ENCODE results near the gene RNF220. TPM values are rescaled to one million over a fixed set of nuclear protein-coding genes. Genes with fewer than 3 reads are reported as not detected.

The RNF220 gene
- polyA plus RNA-seq, 4 donors, result 52.6 to 86.1 (median 74.9) TPM

DNA sequence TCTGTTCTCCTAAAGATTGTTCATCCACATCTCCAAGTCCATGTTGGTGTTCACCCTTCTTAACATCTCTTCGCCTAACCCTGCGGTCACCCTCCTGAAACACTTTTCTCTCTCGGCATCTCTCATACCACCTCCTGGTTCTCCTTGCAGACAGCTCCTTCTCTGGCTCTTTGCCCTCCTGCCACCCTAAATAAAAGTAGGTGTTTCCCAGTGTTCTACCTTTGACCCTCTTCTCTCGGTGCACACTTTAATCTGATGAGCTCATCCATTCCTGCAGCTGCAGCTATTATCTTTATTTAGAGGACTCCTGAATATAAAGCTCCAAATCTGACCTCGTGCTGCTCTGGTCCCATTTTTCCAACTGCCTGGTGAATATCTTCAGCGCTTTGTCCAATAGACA is 142.3 kb downstream of the RNF220 start:
- Histone ChIP-seq H3K4me3 (ENCODE audit: low read depth in 1 of 3, low read length in 3 of 3) (peak overlapping the region in 1 of 3 donors; percentile 12), H3K4me1 (ENCODE audit: control insufficient read depth in 3 of 3, insufficient read depth in 2 of 3, low read depth in 1 of 3, low read length in 2 of 3) (peaks cover 0 to 3% (median 2%) of the 10 kb centered on the region in 3 donors), H3K27me3 (ENCODE audit: control insufficient read depth in 3 of 3, insufficient read depth in 3 of 3, low read length in 3 of 3) (peaks cover 0 to 8% (median 6%) of the 10 kb centered on the region in 3 donors), H3K36me3 (ENCODE audit: control insufficient read depth in 3 of 3, insufficient read depth in 2 of 3, low read depth in 1 of 3, low read length in 3 of 3) (no peaks in the 10 kb centered on the region), H3K27ac (ENCODE audit: low read depth in 1 of 3, low read length in 2 of 3) (no peak overlapping the region), H3K9me3 (ENCODE audit: control insufficient read depth in 2 of 2, insufficient read depth in 1 of 2, low read depth in 1 of 2, low read length in 1 of 2) (no peaks in the 10 kb centered on the region)
- DNase-seq (peak in 1 of 2 donors; percentile 80), FAIRE-seq (no peak)
- 51 to 77% (median 53%) methylated on average over 6 of the region's 6 CpGs for WGBS, 3 donors

DNA sequence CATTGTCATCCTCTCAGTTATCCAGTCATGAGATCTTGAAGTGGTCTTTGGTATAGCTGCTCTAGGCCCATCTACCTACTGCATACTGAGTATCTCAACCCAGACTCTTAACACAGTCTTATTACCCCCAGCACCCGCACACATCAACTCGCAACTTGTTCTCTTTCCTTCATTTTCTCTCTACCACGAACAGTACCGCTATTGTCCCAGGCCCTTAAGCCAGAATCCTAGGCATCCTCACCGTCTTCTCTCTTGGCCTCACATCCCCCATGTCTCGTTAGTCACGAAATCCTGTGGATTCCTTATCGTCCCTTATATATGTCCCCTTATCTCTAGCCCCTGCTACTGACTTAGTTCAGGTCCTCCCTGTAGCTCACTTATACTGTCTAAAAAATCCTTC is 142.8 kb downstream of the RNF220 start:
- no peak overlapping the region for H3K27ac ChIP-seq (ENCODE audit: low read depth in 1 of 3, low read length in 2 of 3)
- WGBS, 3 donors, result 78 to 81% (median 80%) methylated on average over 8 of the region's 8 CpGs
- no peak overlapping the region for H3K4me3 ChIP-seq (ENCODE audit: low read depth in 1 of 3, low read length in 3 of 3)
- no peak for DNase-seq
- H3K27me3 ChIP-seq (ENCODE audit: control insufficient read depth in 3 of 3, insufficient read depth in 3 of 3, low read length in 3 of 3), result peaks cover 0 to 8% (median 6%) of the 10 kb centered on the region in 3 donors
- FAIRE-seq, result no peak
- no peaks in the 10 kb centered on the region for H3K9me3 ChIP-seq (ENCODE audit: control insufficient read depth in 2 of 2, insufficient read depth in 1 of 2, low read depth in 1 of 2, low read length in 1 of 2)
- no peaks in the 10 kb centered on the region for H3K36me3 ChIP-seq (ENCODE audit: control insufficient read depth in 3 of 3, insufficient read depth in 2 of 3, low read depth in 1 of 3, low read length in 3 of 3)
- H3K4me1 ChIP-seq (ENCODE audit: control insufficient read depth in 3 of 3, insufficient read depth in 2 of 3, low read depth in 1 of 3, low read length in 2 of 3), result peaks cover 0 to 3% (median 2%) of the 10 kb centered on the region in 3 donors

DNA sequence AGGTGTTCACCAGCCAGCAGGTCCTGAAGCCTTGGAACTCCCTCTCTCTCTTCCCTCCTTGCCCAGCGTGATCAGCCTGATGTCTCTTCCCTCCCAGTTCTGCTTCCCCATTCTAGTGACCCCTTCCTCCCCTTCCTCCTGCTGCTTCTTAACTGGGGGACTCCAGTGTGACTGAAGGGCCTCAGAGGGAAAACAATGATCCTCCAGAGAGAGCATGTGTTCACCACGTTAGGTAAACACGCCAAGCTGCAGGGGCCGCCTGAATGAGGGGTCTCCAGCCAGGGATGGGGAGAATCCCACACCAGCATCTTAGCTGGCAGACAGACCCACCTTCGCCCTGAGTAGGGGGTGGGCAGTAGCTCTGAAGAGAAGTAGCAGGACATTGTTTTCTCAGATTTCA is 144.5 kb downstream of the RNF220 start:
- H3K27me3 ChIP-seq (ENCODE audit: control insufficient read depth in 3 of 3, insufficient read depth in 3 of 3, low read length in 3 of 3), result peaks cover 0 to 5% (median 0%) of the 10 kb centered on the region in 3 donors
- no peak overlapping the region for H3K4me3 ChIP-seq (ENCODE audit: low read depth in 1 of 3, low read length in 3 of 3)
- 68 to 91% (median 81%) methylated on average over 5 of the region's 5 CpGs for WGBS, 3 donors
- FAIRE-seq (no peak), DNase-seq (no peak)
- H3K36me3 ChIP-seq (ENCODE audit: control insufficient read depth in 3 of 3, insufficient read depth in 2 of 3, low read depth in 1 of 3, low read length in 3 of 3), result no peaks in the 10 kb centered on the region
- peaks cover 0 to 3% (median 2%) of the 10 kb centered on the region in 3 donors for H3K4me1 ChIP-seq (ENCODE audit: control insufficient read depth in 3 of 3, insufficient read depth in 2 of 3, low read depth in 1 of 3, low read length in 2 of 3)
- H3K9me3 ChIP-seq (ENCODE audit: control insufficient read depth in 2 of 2, insufficient read depth in 1 of 2, low read depth in 1 of 2, low read length in 1 of 2), result no peaks in the 10 kb centered on the region
- no peak overlapping the region for H3K27ac ChIP-seq (ENCODE audit: low read depth in 1 of 3, low read length in 2 of 3)

DNA sequence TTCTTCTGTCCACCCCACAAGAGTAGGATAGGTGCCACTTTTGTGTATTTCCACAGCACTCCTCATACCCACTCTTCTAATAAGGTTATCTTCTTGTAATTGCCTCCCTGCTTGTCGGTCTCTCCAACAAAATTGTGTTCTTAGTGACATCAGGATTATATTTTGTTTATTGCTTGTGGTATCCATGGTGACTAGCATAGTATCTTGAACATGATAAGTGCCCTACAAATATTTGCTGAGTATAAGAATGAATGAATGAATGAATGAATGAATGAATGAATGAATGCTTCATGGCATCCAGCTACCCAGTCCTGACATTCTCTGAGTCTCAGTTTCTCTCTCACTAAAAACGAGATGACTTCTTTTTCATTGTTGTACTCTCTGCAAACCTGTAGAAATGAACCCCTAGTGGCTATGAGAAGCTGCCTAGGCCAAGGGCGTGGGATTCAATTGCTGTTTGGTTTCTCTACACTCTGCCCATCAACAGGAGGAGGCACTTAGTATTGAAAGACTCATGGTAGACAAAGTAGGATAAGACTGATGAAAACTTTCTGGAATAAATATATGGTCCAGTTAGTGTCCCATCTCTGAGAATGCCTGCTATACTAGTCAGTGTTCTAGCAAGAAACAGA is 148.2 kb downstream of the RNF220 start:
- Histone ChIP-seq H3K4me3 (ENCODE audit: low read depth in 1 of 3, low read length in 3 of 3) (no peak overlapping the region), H3K4me1 (ENCODE audit: control insufficient read depth in 3 of 3, insufficient read depth in 2 of 3, low read depth in 1 of 3, low read length in 2 of 3) (no peaks in the 10 kb centered on the region), H3K36me3 (ENCODE audit: control insufficient read depth in 3 of 3, insufficient read depth in 2 of 3, low read depth in 1 of 3, low read length in 3 of 3) (no peaks in the 10 kb centered on the region), H3K27ac (ENCODE audit: low read depth in 1 of 3, low read length in 2 of 3) (no peak overlapping the region), H3K9me3 (ENCODE audit: control insufficient read depth in 2 of 2, insufficient read depth in 1 of 2, low read depth in 1 of 2, low read length in 1 of 2) (no peaks in the 10 kb centered on the region), H3K27me3 (ENCODE audit: control insufficient read depth in 3 of 3, insufficient read depth in 3 of 3, low read length in 3 of 3) (no peaks in the 10 kb centered on the region)
- DNase-seq, result peak in 1 of 2 donors; percentile 46
- FAIRE-seq, result no peak
- WGBS, 3 donors, result 33 to 54% (median 33%) methylated on average over 3 of the region's 3 CpGs

DNA sequence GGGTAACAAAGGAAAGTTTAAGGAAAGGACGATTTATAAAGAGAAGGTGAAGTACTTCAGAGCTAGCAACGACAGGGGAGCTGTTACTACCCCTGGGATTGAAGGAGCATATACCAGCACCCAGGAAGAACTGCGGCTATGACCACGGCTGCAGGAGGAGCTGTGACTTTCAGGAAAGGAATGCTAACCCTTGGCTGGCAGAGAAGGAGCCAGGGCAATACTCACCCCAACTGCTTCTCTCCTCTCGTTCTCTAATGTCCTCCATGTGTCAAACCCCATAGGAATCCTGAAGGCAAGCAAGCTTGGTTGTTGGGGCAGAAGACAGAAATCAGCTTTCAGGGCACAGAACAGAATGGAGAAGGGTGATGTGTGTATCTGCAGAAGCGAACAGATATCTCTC is 148.7 kb downstream of the RNF220 start:
- Histone ChIP-seq H3K9me3 (ENCODE audit: control insufficient read depth in 2 of 2, insufficient read depth in 1 of 2, low read depth in 1 of 2, low read length in 1 of 2) (no peaks in the 10 kb centered on the region), H3K36me3 (ENCODE audit: control insufficient read depth in 3 of 3, insufficient read depth in 2 of 3, low read depth in 1 of 3, low read length in 3 of 3) (no peaks in the 10 kb centered on the region), H3K4me1 (ENCODE audit: control insufficient read depth in 3 of 3, insufficient read depth in 2 of 3, low read depth in 1 of 3, low read length in 2 of 3) (no peaks in the 10 kb centered on the region), H3K4me3 (ENCODE audit: low read depth in 1 of 3, low read length in 3 of 3) (no peak overlapping the region), H3K27me3 (ENCODE audit: control insufficient read depth in 3 of 3, insufficient read depth in 3 of 3, low read length in 3 of 3) (no peaks in the 10 kb centered on the region), H3K27ac (ENCODE audit: low read depth in 1 of 3, low read length in 2 of 3) (no peak overlapping the region)
- WGBS, 3 donors, result 79 to 83% (median 79%) methylated on average over 6 of the region's 6 CpGs
- DNase-seq, result no peak
- FAIRE-seq, result no peak

DNA sequence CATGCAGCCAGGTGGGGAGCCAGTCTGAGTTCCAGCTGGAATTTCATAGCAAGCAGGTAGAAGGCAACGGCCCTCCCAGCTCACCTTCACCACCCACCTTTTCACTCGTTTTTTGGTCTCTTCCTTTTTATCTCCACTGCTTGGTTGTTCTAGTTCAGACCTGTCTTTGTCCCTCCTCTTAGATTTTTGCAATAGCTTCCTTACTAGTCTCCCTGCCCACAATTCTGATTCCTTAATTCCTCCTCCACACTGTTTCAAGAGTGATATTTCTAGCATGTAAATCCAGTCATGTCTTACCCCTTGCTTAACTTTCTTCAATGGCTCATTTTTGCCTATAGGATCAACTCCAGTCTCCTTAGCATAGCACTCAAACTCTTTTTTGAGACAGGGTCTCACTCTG is 149.7 kb downstream of the RNF220 start:
- FAIRE-seq (no peak), DNase-seq (no peak)
- Histone ChIP-seq H3K4me3 (ENCODE audit: low read depth in 1 of 3, low read length in 3 of 3) (no peak overlapping the region), H3K9me3 (ENCODE audit: control insufficient read depth in 2 of 2, insufficient read depth in 1 of 2, low read depth in 1 of 2, low read length in 1 of 2) (no peaks in the 10 kb centered on the region), H3K4me1 (ENCODE audit: control insufficient read depth in 3 of 3, insufficient read depth in 2 of 3, low read depth in 1 of 3, low read length in 2 of 3) (no peaks in the 10 kb centered on the region), H3K36me3 (ENCODE audit: control insufficient read depth in 3 of 3, insufficient read depth in 2 of 3, low read depth in 1 of 3, low read length in 3 of 3) (no peaks in the 10 kb centered on the region), H3K27me3 (ENCODE audit: control insufficient read depth in 3 of 3, insufficient read depth in 3 of 3, low read length in 3 of 3) (peaks cover 0 to 2% (median 2%) of the 10 kb centered on the region in 3 donors), H3K27ac (ENCODE audit: low read depth in 1 of 3, low read length in 2 of 3) (no peak overlapping the region)
- WGBS, 3 donors, result 51 to 64% (median 54%) methylated on average over 2 of the region's 2 CpGs

DNA sequence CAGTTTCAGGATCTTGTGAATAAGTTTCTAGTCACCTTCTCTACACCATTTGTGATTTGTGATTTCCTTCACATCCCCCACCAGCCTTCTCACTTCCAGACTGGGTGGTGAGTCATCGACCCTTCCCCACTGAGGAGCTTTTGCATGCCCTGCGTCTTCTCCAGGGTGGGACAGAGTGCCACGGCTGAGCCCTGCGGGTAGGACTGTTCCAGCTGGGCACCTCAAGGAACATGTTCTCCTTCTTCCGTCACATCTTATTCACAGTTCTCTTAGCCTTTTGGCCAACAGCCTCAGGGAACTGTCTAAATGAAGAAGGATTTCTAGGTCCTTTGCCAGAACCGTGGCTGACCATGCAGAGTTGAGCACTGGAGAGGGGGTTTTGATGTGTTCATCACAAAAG is 152.7 kb downstream of the RNF220 start:
- WGBS, 3 donors, result 65 to 71% (median 70%) methylated on average over 6 of the region's 6 CpGs
- Histone ChIP-seq H3K27me3 (ENCODE audit: control insufficient read depth in 3 of 3, insufficient read depth in 3 of 3, low read length in 3 of 3) (peaks cover 0 to 7% (median 2%) of the 10 kb centered on the region in 3 donors), H3K36me3 (ENCODE audit: control insufficient read depth in 3 of 3, insufficient read depth in 2 of 3, low read depth in 1 of 3, low read length in 3 of 3) (no peaks in the 10 kb centered on the region), H3K4me1 (ENCODE audit: control insufficient read depth in 3 of 3, insufficient read depth in 2 of 3, low read depth in 1 of 3, low read length in 2 of 3) (no peaks in the 10 kb centered on the region), H3K4me3 (ENCODE audit: low read depth in 1 of 3, low read length in 3 of 3) (no peak overlapping the region), H3K27ac (ENCODE audit: low read depth in 1 of 3, low read length in 2 of 3) (no peak overlapping the region), H3K9me3 (ENCODE audit: control insufficient read depth in 2 of 2, insufficient read depth in 1 of 2, low read depth in 1 of 2, low read length in 1 of 2) (no peaks in the 10 kb centered on the region)
- FAIRE-seq (no peak), DNase-seq (no peak)

DNA sequence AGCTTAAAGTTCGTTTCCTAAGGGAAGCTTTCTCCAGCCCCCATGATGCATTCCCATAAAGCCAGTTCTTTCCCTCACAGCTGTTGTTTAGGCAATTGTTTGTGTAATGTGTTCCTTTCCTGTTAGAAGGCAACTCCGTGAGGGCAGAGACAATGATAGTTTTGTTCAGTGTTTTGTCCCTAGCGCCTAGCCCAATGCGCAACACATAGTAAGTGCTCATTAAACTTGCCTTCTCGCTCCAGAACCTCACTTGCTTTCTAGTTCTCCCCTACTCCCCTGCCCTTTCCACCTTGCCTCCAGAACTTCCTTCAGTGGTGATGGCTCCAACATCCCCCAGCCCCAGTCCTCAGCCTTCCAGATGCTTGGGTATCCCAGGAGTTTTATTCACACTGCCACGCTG is 153.8 kb downstream of the RNF220 start:
- 74 to 77% (median 75%) methylated on average over 6 of the region's 6 CpGs for WGBS, 3 donors
- FAIRE-seq (no peak), DNase-seq (no peak)

DNA sequence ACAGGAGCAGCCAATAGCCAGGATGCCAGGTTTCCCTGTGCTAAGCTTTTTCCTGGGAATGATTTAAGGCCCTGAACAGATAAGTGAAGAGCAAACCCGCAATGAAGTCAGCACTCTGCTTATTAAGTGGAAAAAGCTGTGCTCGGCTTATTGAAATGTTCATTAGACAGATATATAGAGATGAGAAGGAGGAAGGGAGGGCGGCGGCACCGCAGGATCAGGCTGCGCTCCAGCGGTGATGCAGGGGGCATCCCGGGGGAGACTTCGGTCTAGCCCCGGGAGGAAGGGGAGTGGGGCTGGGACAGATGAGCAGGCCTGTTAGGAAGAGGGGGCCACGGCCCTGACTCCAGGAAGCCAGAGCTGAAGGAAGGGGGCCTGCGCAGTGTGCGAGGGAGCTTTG is 154.3 kb downstream of the RNF220 start:
- Histone ChIP-seq H3K4me3 (ENCODE audit: low read depth in 1 of 3, low read length in 3 of 3) (no peak overlapping the region), H3K36me3 (ENCODE audit: control insufficient read depth in 3 of 3, insufficient read depth in 2 of 3, low read depth in 1 of 3, low read length in 3 of 3) (no peaks in the 10 kb centered on the region), H3K27ac (ENCODE audit: low read depth in 1 of 3, low read length in 2 of 3) (no peak overlapping the region), H3K9me3 (ENCODE audit: control insufficient read depth in 2 of 2, insufficient read depth in 1 of 2, low read depth in 1 of 2, low read length in 1 of 2) (no peaks in the 10 kb centered on the region), H3K27me3 (ENCODE audit: control insufficient read depth in 3 of 3, insufficient read depth in 3 of 3, low read length in 3 of 3) (peaks cover 0 to 7% (median 2%) of the 10 kb centered on the region in 3 donors), H3K4me1 (ENCODE audit: control insufficient read depth in 3 of 3, insufficient read depth in 2 of 3, low read depth in 1 of 3, low read length in 2 of 3) (no peaks in the 10 kb centered on the region)
- FAIRE-seq (no peak), DNase-seq (no peak)
- WGBS, 3 donors, result 75 to 91% (median 89%) methylated on average over 13 of the region's 13 CpGs

More for the DNA sequence above, 153.8 kb downstream of the RNF220 start:
- H3K4me3 ChIP-seq (ENCODE audit: low read depth in 1 of 3, low read length in 3 of 3), result no peak overlapping the region
- no peaks in the 10 kb centered on the region for H3K9me3 ChIP-seq (ENCODE audit: control insufficient read depth in 2 of 2, insufficient read depth in 1 of 2, low read depth in 1 of 2, low read length in 1 of 2)
- H3K27ac ChIP-seq (ENCODE audit: low read depth in 1 of 3, low read length in 2 of 3), result no peak overlapping the region
- no peaks in the 10 kb centered on the region for H3K36me3 ChIP-seq (ENCODE audit: control insufficient read depth in 3 of 3, insufficient read depth in 2 of 3, low read depth in 1 of 3, low read length in 3 of 3)
- H3K4me1 ChIP-seq (ENCODE audit: control insufficient read depth in 3 of 3, insufficient read depth in 2 of 3, low read depth in 1 of 3, low read length in 2 of 3), result no peaks in the 10 kb centered on the region
- peaks cover 0 to 7% (median 2%) of the 10 kb centered on the region in 3 donors for H3K27me3 ChIP-seq (ENCODE audit: control insufficient read depth in 3 of 3, insufficient read depth in 3 of 3, low read length in 3 of 3)
